Hepatocyte (in vitro differentiated cells): ENCODE data around the gene LAMA4. TPM values are rescaled to one million over a fixed set of nuclear protein-coding genes. Genes with fewer than 3 reads are reported as not detected.

Experiments used
- DNase-seq: peaks from one replicate; pipeline ENCODE4 v3.0.0-alpha.2; 2016; ENCODE audit warnings: low spot score
- H2AFZ ChIP-seq: fragments of 200-600 bp; sonication (generic); 2 replicates; pipeline ENCODE4 v1.6.0; 2016; ENCODE audit warnings: antibody characterized with exemption, mild to moderate bottlenecking
- H3K27ac ChIP-seq: fragments of 200-600 bp; sonication (generic); 2 replicates; pipeline ENCODE4 v1.5.1; 2016; ENCODE audit warnings: mild to moderate bottlenecking
- H3K27me3 ChIP-seq: fragments of 200-600 bp; sonication (generic); 2 replicates; pipeline ENCODE4 v1.6.1; 2016
- H3K36me3 ChIP-seq: fragments of 200-600 bp; sonication (generic); replicated peaks from 2 replicates; pipeline ENCODE4 v1.5.1; 2016; ENCODE audit warnings: low read depth; ENCODE audit not compliant: insufficient read depth
- H3K4me1 ChIP-seq: fragments of 200-600 bp; sonication (generic); 2 replicates; pipeline ENCODE4 v1.5.1; 2016; ENCODE audit warnings: mild to moderate bottlenecking, moderate library complexity; ENCODE audit not compliant: insufficient read depth
- H3K4me2 ChIP-seq: fragments of 200-600 bp; sonication (generic); 2 replicates; pipeline ENCODE4 v1.6.0; 2016
- H3K4me3 ChIP-seq: fragments of 200-600 bp; sonication (generic); 2 replicates; pipeline ENCODE4 v1.5.1; 2016; ENCODE audit warnings: mild to moderate bottlenecking
- H3K79me2 ChIP-seq: fragments of 200-600 bp; sonication (generic); 2 replicates; pipeline ENCODE4 v1.6.0; 2017; ENCODE audit warnings: mild to moderate bottlenecking
- H3K9me2 ChIP-seq: fragments of 200-600 bp; sonication (generic); replicated peaks from 2 replicates; pipeline ENCODE4 v1.6.0; 2017; ENCODE audit warnings: mild to moderate bottlenecking; ENCODE audit not compliant: insufficient read depth
- H3K9me3 ChIP-seq: fragments of 200-600 bp; sonication (generic); 2 replicates; pipeline ENCODE4 v1.5.1; 2016; ENCODE audit warnings: low read depth, mild to moderate bottlenecking
- H4K20me1 ChIP-seq: fragments of 200-600 bp; sonication (generic); 2 replicates; pipeline ENCODE4 v1.6.0; 2016; ENCODE audit warnings: mild to moderate bottlenecking; ENCODE audit not compliant: insufficient read depth, poor library complexity, severe bottlenecking
- EZH2 ChIP-seq: fragments of 200-600 bp; sonication (generic); IDR thresholded peaks from 2 replicates; pipeline ENCODE4 v1.6.1; 2016; ENCODE audit warnings: antibody characterized with exemption, mild to moderate bottlenecking, borderline replicate concordance
- EZH2phosphoT487 ChIP-seq: fragments of 200-600 bp; sonication (generic); IDR thresholded peaks from one replicate; pipeline ENCODE4 v1.6.1; 2018; ENCODE audit warnings: antibody characterized with exemption, mild to moderate bottlenecking, low read depth, moderate library complexity; ENCODE audit not compliant: unreplicated experiment, severe bottlenecking
- WGBS: methylation state at CpG from one replicate; pipeline ENCODE4 v1.1.6; 2016; ENCODE audit warnings: low lambda C conversion rate; ENCODE audit errors: missing lambda C conversion rate; 5-methylcytosine and 5-hydroxymethylcytosine counted together
- polyA plus RNA-seq: library from polyadenylated mRNA; unstranded; fragments of >200 nt; fragmentation: Nextera tagmentation; extraction: Ambion mirVana; gene quantifications from 2 replicates; pipeline ENCODE4 v1.2.1, GENCODE V29; 2016
- total RNA-seq: library from RNA; depleted of rRNA; stranded (reverse); fragments of >200 nt; gene quantifications from 2 replicates; pipeline ENCODE4 v1.2.3, GENCODE V29; 2014
- TF ChIP-seq, protein P1 (sequence below): fragments of 200-600 bp; sonication (generic); IDR thresholded peaks from 2 replicates; pipeline ENCODE4 v1.5.1; 2016; ENCODE audit warnings: antibody characterized with exemption, mild to moderate bottlenecking; ENCODE audit not compliant: poor library complexity

LAMA4 gene
- total and polyA plus RNA-seq, 2 experiments from 2014 or later, result 14.1 to 18.9 TPM

DNA sequence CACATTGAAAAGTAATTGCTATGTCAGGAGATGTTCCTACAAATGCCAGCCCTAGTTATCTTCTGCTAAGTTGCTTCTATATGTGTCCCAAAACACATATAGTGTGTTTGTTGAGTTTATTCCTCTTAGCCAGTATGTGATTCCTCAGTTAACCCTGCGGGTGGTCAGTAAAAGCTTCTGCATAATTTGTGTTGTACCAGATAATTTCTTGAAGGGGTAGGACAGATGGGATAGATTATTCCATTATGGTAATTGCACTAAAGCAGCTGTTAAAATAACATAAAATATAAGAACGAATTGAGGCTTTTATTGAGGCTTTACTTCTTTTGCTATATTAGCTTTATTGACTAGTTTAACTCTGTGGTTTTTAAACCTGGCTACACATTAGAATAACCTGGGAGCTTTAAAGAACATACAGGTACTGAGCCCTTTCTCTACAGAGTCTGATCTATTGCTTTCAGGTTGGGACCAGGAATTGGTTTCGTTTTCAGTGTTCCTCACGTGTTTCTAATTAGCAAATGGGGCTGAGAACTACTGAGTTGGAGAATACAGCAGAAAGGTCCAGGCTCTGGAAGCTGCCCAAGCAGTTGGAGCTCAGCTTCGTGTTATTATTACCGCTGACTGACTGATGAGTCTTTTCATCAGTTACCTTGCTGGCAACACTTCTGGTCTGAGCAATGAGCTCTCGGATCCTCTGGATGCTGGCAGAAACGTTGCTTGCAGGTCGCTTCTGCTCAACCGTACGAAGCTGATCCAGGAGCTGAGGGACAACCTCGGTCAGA, 110.0 kb downstream of the LAMA4 start:
- Histone ChIP-seq H3K79me2 (no peaks in the 10 kb centered on the region), H3K27ac (no peak overlapping the region), H3K9me2 (no peaks in the 10 kb centered on the region), H3K4me3 (no peak overlapping the region), H3K27me3 (no peaks in the 10 kb centered on the region), H3K4me1 (no peaks in the 10 kb centered on the region), H3K4me2 (no peak overlapping the region), H4K20me1 (no peaks in the 10 kb centered on the region), H3K9me3 (no peaks in the 10 kb centered on the region), H2AFZ (no peak overlapping the region), H3K36me3 (no peaks in the 10 kb centered on the region)
- no peak for TF ChIP-seq EZH2phosphoT487
- TF ChIP-seq, protein P1, sequence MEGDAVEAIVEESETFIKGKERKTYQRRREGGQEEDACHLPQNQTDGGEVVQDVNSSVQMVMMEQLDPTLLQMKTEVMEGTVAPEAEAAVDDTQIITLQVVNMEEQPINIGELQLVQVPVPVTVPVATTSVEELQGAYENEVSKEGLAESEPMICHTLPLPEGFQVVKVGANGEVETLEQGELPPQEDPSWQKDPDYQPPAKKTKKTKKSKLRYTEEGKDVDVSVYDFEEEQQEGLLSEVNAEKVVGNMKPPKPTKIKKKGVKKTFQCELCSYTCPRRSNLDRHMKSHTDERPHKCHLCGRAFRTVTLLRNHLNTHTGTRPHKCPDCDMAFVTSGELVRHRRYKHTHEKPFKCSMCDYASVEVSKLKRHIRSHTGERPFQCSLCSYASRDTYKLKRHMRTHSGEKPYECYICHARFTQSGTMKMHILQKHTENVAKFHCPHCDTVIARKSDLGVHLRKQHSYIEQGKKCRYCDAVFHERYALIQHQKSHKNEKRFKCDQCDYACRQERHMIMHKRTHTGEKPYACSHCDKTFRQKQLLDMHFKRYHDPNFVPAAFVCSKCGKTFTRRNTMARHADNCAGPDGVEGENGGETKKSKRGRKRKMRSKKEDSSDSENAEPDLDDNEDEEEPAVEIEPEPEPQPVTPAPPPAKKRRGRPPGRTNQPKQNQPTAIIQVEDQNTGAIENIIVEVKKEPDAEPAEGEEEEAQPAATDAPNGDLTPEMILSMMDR, result no peak
- TF ChIP-seq EZH2, result no peak
- WGBS, result 66% methylated on average over 12 of the region's 12 CpGs
- DNase-seq, result no peak

DNA sequence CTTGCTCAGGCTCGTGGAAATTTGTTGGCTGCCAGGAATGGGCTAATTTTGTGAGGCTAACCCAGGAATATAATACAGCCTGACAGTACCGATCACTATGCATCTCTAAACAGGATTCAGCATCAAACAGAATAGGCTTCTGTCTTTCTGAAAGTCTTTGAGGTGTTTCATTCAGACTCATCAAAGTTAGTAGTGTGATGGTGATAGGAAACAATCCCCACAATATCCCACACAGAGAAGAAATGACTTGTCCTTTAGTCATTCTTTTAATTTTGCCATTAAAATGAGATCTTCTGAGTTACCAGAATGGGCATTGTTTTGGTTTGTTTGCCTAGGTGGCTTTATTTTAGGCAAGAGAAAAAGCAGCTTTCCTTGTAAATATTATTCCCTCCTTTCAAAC, 112.7 kb downstream of the LAMA4 start:
- Histone ChIP-seq H2AFZ (no peak overlapping the region), H3K36me3 (no peaks in the 10 kb centered on the region)
- WGBS, result 85% methylated on average over 2 of the region's 2 CpGs

GRCh38 chr6:112139052-112139451, 115.3 kb downstream of the LAMA4 start:
- Histone ChIP-seq H3K27me3 (peaks cover 5% of the 10 kb centered on the region), H3K4me1 (no peaks in the 10 kb centered on the region), H3K36me3 (no peaks in the 10 kb centered on the region), H3K79me2 (no peaks in the 10 kb centered on the region), H3K27ac (no peak overlapping the region), H4K20me1 (no peaks in the 10 kb centered on the region), H3K4me2 (no peak overlapping the region), H3K9me3 (no peaks in the 10 kb centered on the region), H2AFZ (no peak overlapping the region), H3K4me3 (no peak overlapping the region), H3K9me2 (no peaks in the 10 kb centered on the region)
- TF ChIP-seq, protein P1, result no peak
- TF ChIP-seq EZH2, result no peak
- TF ChIP-seq EZH2phosphoT487, result no peak
- no peak for DNase-seq
- WGBS, result 86% methylated on average over 8 of the region's 8 CpGs

More for the DNA sequence above, 112.7 kb downstream of the LAMA4 start:
- H3K4me3 ChIP-seq, result no peak overlapping the region
- DNase-seq, result no peak
- no peak for TF ChIP-seq EZH2phosphoT487
- TF ChIP-seq EZH2, result no peak
- TF ChIP-seq, protein P1, result no peak
- H3K9me2 ChIP-seq, result no peaks in the 10 kb centered on the region
- H3K4me1 ChIP-seq, result no peaks in the 10 kb centered on the region
- no peak overlapping the region for H3K4me2 ChIP-seq
- no peak overlapping the region for H3K27ac ChIP-seq
- no peaks in the 10 kb centered on the region for H3K9me3 ChIP-seq
- H4K20me1 ChIP-seq, result no peaks in the 10 kb centered on the region
- H3K79me2 ChIP-seq, result no peaks in the 10 kb centered on the region
- H3K27me3 ChIP-seq, result peaks cover 5% of the 10 kb centered on the region
